NCI-H146 treated with DMSO at 0.1 percent for 48 hours (cell line): ENCODE measurements around the gene DCBLD1.

Source experiments
- DNase-seq: peaks from one replicate; lab custom pipeline; 2025; ENCODE audit not compliant: unreplicated experiment; lab: John Stamatoyannopoulos, UW

Gene DCBLD1

GRCh38 chr6:117469791-117470190 is 12.7 kb upstream of the DCBLD1 start:
- DNase-seq, result no peak

- no peak for DNase-seq
Measured at GRCh38 chr6:117472667-117473066, 9.8 kb upstream of the DCBLD1 start.

- no peak for DNase-seq
Measured at GRCh38 chr6:117473401-117473800, 9.1 kb upstream of the DCBLD1 start.

- DNase-seq, result peak; percentile 6
Measured at GRCh38 chr6:117477988-117478852, 4.3 kb upstream of the DCBLD1 start.

GRCh38 chr6:117478853-117479231 is 3.6 kb upstream of the DCBLD1 start:
- DNase-seq, result no peak

GRCh38 chr6:117480651-117481050 is 1.8 kb upstream of the DCBLD1 start:
- DNase-seq, result peak; percentile 78

GRCh38 chr6:117481278-117481925 is 1.1 kb upstream of the DCBLD1 start:
- peak; percentile 56 for DNase-seq

- no peak for DNase-seq
Measured at GRCh38 chr6:117481926-117482239, 591 bp upstream of the DCBLD1 start.

GRCh38 chr6:117483004-117483644 is 650 bp downstream of the DCBLD1 start:
- peak; percentile 51 for DNase-seq

- DNase-seq, result peak; percentile 34
Measured at GRCh38 chr6:117483645-117484016, 1.2 kb downstream of the DCBLD1 start.

- no peak for DNase-seq
Measured at GRCh38 chr6:117484052-117484646, 1.7 kb downstream of the DCBLD1 start.

- DNase-seq, result no peak
Measured at GRCh38 chr6:117485433-117485832, 3.0 kb downstream of the DCBLD1 start.

- no peak for DNase-seq
Measured at GRCh38 chr6:117487821-117488220, 5.3 kb downstream of the DCBLD1 start.

GRCh38 chr6:117489003-117489402 is 6.5 kb downstream of the DCBLD1 start:
- DNase-seq, result no peak

GRCh38 chr6:117491916-117492315 is 9.4 kb downstream of the DCBLD1 start:
- DNase-seq, result no peak

GRCh38 chr6:117493470-117493869 is 11.0 kb downstream of the DCBLD1 start:
- DNase-seq, result no peak

- DNase-seq, result no peak
Measured at GRCh38 chr6:117494283-117494682, 11.8 kb downstream of the DCBLD1 start.

GRCh38 chr6:117494694-117495318 is 12.3 kb downstream of the DCBLD1 start:
- no peak for DNase-seq

GRCh38 chr6:117495425-117495824 is 13.0 kb downstream of the DCBLD1 start:
- no peak for DNase-seq

GRCh38 chr6:117495869-117496268 is 13.4 kb downstream of the DCBLD1 start:
- DNase-seq, result no peak

GRCh38 chr6:117496383-117496990 is 14.0 kb downstream of the DCBLD1 start:
- no peak for DNase-seq
